ENCODE data around the gene NOS1.

NOS1 gene

DNA sequence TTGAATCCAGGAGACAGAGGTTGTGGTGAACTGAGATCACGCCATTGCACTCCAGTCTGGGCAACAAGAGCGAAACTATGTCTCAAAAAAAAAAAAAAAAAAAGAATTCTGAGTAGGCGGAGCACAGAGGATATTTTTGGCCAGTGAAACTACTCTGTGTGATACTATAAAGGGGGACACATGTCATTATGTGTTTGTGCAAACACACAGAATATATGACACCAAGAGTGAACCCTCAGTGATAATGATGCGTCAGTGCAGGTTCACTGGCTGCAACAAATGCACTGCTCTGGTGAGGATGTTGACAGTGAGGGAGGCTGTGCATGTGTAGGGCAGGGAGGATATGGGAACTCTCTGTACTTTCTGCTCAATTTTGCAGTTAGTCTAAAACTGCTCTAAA, 195.3 kb downstream of the NOS1 start:
- DNase-seq, result no peak

DNA sequence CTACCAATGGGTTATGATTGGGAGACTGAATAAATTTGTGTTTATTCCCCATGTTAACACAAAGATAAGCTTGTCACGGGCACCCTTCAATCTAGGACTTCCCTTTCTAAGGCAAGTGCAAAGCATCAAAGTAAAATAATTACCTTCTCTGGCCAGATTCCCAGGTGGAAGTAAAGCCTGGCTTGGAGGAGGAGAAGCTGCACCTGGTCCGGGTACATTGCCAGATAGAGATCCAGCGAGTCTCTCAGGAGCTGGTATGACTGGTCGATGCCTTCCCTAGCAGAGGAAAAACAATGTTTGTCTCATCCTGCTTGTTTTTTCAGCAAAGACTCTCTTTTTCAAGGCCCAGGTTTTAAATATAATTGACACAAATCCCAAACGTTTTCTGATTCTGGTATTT, 196.1 kb downstream of the NOS1 start:
- no peak for DNase-seq

DNA sequence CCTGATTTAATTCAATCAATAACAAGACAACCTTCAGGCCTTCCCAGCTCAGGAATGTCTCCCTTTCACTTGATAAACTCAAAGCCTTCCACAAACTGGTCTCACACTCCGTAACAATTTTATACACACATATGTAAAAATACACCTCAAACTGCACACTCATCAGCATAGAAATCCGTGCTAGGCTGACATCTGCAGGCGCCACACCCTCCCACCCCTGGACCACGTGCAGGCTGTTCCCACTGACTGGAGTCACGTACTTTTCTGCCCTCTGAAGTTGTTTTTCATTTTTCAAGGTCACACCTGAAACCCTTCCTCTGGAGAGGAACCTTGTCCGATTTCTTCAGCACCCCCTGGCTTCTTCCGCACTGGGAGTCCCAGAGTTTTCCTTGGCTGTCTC, 198.8 kb downstream of the NOS1 start:
- DNase-seq, result no peak

DNA sequence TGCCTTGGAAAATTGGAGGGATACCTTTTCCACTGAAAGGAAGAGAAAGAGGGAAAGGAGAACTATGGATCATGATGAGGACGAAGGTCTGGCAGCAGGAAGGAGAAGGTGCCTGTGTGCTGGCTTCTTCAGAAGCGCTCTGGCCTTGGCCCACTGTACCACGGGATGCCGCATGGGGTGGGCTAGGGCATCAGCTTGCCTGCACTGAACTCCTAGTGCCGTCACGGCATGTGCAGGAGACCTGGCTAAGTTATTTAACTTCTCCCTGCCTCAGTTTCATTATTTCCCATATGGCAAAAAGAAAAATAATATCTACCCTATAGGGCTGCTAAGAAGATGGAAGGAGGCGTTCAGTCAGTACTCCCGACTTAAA, 199.3 kb downstream of the NOS1 start:
- no peak for DNase-seq

DNA sequence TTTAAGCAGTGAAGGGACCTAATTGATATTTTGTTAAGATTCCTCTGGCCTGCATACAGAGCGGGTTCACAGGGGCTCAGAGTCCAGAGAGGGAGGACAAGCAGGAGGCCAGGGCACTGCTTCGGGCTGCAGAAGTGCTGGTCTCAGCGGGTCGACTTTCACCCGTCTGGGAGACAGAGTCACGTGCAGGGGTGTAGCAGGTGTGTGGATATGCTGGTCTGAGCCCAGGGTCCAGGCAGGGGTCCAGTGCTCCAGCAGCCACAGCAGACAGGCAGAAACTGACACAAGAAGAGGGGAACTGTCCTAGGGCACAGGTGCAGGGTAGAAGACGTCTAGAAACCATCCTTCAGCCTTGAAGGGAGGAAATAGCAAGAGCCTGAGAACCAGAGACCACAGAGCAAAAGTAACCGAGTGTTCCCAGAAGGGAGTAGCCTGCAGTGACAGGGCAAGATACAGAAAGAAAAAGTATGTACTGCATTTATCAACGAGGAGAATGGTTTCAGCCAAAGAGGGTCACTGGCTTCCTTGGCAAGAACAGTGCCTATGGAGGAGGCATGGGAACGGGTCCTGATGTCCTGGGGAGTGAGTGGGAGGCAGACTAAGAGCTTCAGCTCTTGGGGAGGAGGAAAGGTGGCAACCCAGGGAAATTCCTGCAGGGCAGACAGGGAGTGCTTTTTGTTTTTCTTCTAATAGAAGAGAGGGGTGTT, 199.8 kb downstream of the NOS1 start:
- DNase-seq, result no peak

DNA sequence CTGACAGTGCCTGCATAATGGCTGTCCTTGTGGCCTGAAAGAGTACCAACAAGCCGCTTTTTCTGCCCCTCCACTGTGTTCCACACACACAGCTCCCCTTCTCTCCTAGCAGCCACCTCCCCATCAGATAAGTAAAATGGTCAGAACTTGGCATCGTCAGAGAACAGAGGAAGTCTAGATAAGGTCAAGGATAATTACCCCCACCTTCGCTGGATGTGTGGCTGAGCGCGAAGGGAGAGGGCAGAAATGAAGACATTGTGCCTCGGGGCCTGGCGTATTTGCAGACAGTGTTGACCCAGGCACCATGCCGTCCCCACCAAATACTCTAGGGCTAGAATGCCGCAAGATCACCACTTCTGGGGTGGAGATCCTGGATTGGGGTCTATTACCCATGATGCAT, 201.8 kb downstream of the NOS1 start:
- DNase-seq, result no peak

DNA sequence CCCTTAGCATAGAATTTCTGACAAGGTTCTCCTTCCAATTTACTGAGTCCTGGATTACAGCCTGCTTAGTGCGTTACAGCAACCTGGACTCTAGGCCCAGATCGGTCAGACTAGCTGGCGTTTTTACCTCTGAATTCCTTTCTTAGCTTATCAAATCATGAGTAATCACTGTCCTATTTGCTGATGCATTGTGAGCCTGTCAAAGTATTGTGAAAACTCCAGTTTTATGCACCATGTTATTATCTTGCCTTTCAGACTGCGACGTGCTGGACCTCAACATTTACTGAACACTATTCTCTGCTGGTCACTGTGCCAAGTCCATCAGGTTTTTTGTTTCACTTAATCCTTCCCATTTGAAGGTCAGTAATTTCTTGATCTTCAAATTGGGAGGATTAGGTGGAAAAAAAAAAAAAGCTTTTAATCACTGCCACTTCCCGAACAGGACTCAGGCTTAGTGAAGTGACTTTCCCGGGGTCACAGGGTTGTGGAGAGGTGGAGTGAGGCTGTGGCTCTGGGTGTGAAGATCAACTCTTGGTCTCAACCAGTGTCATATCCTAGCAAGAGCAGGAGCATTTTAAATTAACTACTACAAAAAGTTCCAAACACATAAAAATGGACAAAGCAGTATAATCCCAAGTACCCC, 202.4 kb downstream of the NOS1 start:
- no peak for DNase-seq

All from SHP77 treated with DMSO at 0.1 percent for 48 hours (cell line).